IMR-90 (cell line): ENCODE data around the gene PTPRN2.

ENCODE experiments used
- CHD1 ChIP-seq: IDR thresholded peaks from 2 replicates; pipeline ENCODE4 v1.6.1; 2012; ENCODE audit warnings: low read depth, low read length, improper control_type of control experiment
- POLR2A ChIP-seq: IDR thresholded peaks from 2 replicates; pipeline ENCODE4 v1.6.1; 2012; ENCODE audit warnings: mild to moderate bottlenecking, low read depth, low read length
- TF ChIP-seq, protein P1 (sequence below): conservative IDR thresholded peaks from 2 replicates; pipeline ENCODE4 v1.5.1; 2012; ENCODE audit warnings: mild to moderate bottlenecking, low read depth, low read length, improper control_type of control experiment
- TF ChIP-seq, protein P2 (sequence below): fragments of 150-350 bp; IDR thresholded peaks from 2 replicates; pipeline ENCODE4 v1.6.1; 2017; ENCODE audit warnings: mild to moderate bottlenecking, antibody characterized with exemption, low read length, low read depth
- TF ChIP-seq, protein P3 (sequence below): fragments of 150-350 bp; IDR thresholded peaks from 2 replicates; pipeline ENCODE4 v1.6.1; 2016; ENCODE audit warnings: low read depth, mild to moderate bottlenecking, low read length, moderate library complexity, borderline replicate concordance

DNA sequence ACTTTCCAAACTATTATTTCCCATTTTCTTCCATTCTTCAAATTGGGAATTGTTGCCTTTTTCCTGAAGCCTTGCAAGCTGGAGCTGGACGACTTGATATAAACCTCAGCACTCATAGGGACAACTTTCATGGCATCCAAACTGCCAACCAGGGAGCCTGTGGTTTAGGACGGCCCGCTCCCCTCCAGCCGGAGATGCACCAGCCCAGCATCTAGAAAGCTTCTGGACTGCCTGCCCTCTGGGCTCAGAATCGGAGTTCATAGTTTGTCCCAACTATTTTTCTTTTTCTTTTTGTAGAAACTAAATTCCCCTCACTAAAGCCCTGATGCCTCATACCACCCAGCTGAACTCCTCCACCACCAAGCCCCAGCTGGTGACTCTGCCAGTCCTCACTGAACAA lies 1050.6 kb downstream of the PTPRN2 start:
- TF ChIP-seq, protein P1, sequence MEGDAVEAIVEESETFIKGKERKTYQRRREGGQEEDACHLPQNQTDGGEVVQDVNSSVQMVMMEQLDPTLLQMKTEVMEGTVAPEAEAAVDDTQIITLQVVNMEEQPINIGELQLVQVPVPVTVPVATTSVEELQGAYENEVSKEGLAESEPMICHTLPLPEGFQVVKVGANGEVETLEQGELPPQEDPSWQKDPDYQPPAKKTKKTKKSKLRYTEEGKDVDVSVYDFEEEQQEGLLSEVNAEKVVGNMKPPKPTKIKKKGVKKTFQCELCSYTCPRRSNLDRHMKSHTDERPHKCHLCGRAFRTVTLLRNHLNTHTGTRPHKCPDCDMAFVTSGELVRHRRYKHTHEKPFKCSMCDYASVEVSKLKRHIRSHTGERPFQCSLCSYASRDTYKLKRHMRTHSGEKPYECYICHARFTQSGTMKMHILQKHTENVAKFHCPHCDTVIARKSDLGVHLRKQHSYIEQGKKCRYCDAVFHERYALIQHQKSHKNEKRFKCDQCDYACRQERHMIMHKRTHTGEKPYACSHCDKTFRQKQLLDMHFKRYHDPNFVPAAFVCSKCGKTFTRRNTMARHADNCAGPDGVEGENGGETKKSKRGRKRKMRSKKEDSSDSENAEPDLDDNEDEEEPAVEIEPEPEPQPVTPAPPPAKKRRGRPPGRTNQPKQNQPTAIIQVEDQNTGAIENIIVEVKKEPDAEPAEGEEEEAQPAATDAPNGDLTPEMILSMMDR = no peak
- TF ChIP-seq CHD1 = no peak
- TF ChIP-seq POLR2A = no peak
- TF ChIP-seq, protein P2, sequence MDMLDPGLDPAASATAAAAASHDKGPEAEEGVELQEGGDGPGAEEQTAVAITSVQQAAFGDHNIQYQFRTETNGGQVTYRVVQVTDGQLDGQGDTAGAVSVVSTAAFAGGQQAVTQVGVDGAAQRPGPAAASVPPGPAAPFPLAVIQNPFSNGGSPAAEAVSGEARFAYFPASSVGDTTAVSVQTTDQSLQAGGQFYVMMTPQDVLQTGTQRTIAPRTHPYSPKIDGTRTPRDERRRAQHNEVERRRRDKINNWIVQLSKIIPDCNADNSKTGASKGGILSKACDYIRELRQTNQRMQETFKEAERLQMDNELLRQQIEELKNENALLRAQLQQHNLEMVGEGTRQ = no peak
- TF ChIP-seq, protein P3, sequence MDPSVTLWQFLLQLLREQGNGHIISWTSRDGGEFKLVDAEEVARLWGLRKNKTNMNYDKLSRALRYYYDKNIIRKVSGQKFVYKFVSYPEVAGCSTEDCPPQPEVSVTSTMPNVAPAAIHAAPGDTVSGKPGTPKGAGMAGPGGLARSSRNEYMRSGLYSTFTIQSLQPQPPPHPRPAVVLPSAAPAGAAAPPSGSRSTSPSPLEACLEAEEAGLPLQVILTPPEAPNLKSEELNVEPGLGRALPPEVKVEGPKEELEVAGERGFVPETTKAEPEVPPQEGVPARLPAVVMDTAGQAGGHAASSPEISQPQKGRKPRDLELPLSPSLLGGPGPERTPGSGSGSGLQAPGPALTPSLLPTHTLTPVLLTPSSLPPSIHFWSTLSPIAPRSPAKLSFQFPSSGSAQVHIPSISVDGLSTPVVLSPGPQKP = no peak
